ENCODE results near the gene GORASP1. TPM values are rescaled to one million over a fixed set of nuclear protein-coding genes. Genes with fewer than 3 reads are reported as not detected.

The GORASP1 gene
- 10 to 100 TPM; 27.8 to 35.5 (median 33.1) TPM for total RNA-seq
- long read RNA-seq, partial matches to known transcripts: 0 of 5 reads
- long read RNA-seq, other reads (novel, unspliced or antisense): 3 of 5 reads

- ATAC-seq: peak; percentile 90 to 93 (median 90)
- intact Hi-C loops (cut with DNase I): loop anchor here in 1 of 2 donors (10.0 kb wide), 1 partner anchor 177 kb away; the partner anchor contains the start of gene CX3CR1
- TF ChIP-seq CTCF (IDR thresholded peaks at IDR 0.05) (peak in 2 of 4 donors; percentile 5 to 7), POLR2A (IDR thresholded peaks at IDR 0.05) (peak; percentile 84)
- H3K4me3 ChIP-seq: peak within 1 kb of the TSS; percentile 69 to 96 (median 85)
- H3K27me3 ChIP-seq: no peaks in the 10 kb centered on the region
- 2% methylated on average over 24 of the region's 74 CpGs for WGBS (ENCODE audit: insufficient coverage, low coverage, low lambda C conversion rate, missing lambda C conversion rate)
- peak; percentile 90 to 94 (median 94) for DNase-seq
- no peaks in the 10 kb centered on the region for H3K36me3 ChIP-seq
- H3K4me1 ChIP-seq: peaks cover 0 to 24% (median 8%) of the 10 kb centered on the region in 4 donors
- no peaks in the 10 kb centered on the region for H3K9me3 ChIP-seq
- peak within 1 kb of the TSS; percentile 87 to 95 (median 94) for H3K27ac ChIP-seq
These were observed at the start of gene GORASP1, which contains the start of gene TTC21A for GRCh38 chr3:39107388-39108199. TSS of gene GORASP1 (minus strand) at chr3:39107627. CDS start at chr3:39107541, 86 bp downstream. TSS of gene TTC21A (plus strand) at chr3:39107680. CDS start at chr3:39107838, 158 bp downstream.

- intact Hi-C loops (cut with DNase I): no loop called here
- Histone ChIP-seq H3K27me3 (no peaks in the 10 kb centered on the region), H3K9me3 (no peaks in the 10 kb centered on the region), H3K4me1 (peaks cover 0 to 24% (median 9%) of the 10 kb centered on the region in 4 donors), H3K36me3 (no peaks in the 10 kb centered on the region), H3K27ac (no peak overlapping the region), H3K4me3 (no peak overlapping the region)
- TF ChIP-seq CTCF (IDR thresholded peaks at IDR 0.05): no peak
- no peak for TF ChIP-seq POLR2A (IDR thresholded peaks at IDR 0.05)
- ATAC-seq (no peak), DNase-seq (no peak)
- 67% methylated on average over 2 of the region's 4 CpGs for WGBS (ENCODE audit: insufficient coverage, low coverage, low lambda C conversion rate, missing lambda C conversion rate)
These were observed 49.0 kb upstream of the GORASP1 start for GRCh38 chr3:39156421-39156820.

GRCh38 chr3:39154280-39155021 is 47.0 kb upstream of the GORASP1 start:
- Histone ChIP-seq H3K36me3 (no peaks in the 10 kb centered on the region), H3K4me1 (peaks cover 0 to 42% (median 14%) of the 10 kb centered on the region in 4 donors), H3K27me3 (no peaks in the 10 kb centered on the region), H3K27ac (peak overlapping the region; percentile 90 to 99 (median 92)), H3K9me3 (no peaks in the 10 kb centered on the region), H3K4me3 (peak overlapping the region; percentile 35 to 70 (median 48))
- no peak for TF ChIP-seq CTCF (IDR thresholded peaks at IDR 0.05)
- TF ChIP-seq POLR2A (IDR thresholded peaks at IDR 0.05): no peak
- intact Hi-C loops (cut with DNase I): no loop called here
- 34% methylated on average over 14 of the region's 18 CpGs for WGBS (ENCODE audit: insufficient coverage, low coverage, low lambda C conversion rate, missing lambda C conversion rate)
- peak in 2 of 4 donors; percentile 1 to 5 for ATAC-seq
- DNase-seq: no peak

GRCh38 chr3:39153977-39154279 is 46.5 kb upstream of the GORASP1 start:
- DNase-seq (no peak), ATAC-seq (no peak)
- no peaks in the 10 kb centered on the region for H3K36me3 ChIP-seq
- no peaks in the 10 kb centered on the region for H3K9me3 ChIP-seq
- intact Hi-C loops (cut with DNase I): no loop called here
- no CpG with 5 or more reads among the region's 9 CpGs for WGBS (ENCODE audit: insufficient coverage, low coverage, low lambda C conversion rate, missing lambda C conversion rate)
- H3K4me1 ChIP-seq: peaks cover 0 to 42% (median 13%) of the 10 kb centered on the region in 4 donors
- H3K27ac ChIP-seq: peak overlapping the region; percentile 90 to 99 (median 92)
- peak overlapping the region; percentile 35 to 70 (median 48) for H3K4me3 ChIP-seq
- H3K27me3 ChIP-seq: no peaks in the 10 kb centered on the region
- TF ChIP-seq CTCF (IDR thresholded peaks at IDR 0.05): no peak
- no peak for TF ChIP-seq POLR2A (IDR thresholded peaks at IDR 0.05)
